WTC11 (cell line): ENCODE data around the gene SLC2A14. TPM values are rescaled to one million over a fixed set of nuclear protein-coding genes. Genes with fewer than 3 reads are reported as not detected.

Experiments
- ATAC-seq: fragments of 200-7000 bp; cut with Tn5 transposase; 2 replicates; pipeline ENCODE4 v1.10.0; 2021; ENCODE audit warnings: mild to moderate bottlenecking, moderate library complexity
- CTCF ChIA-PET: fragments of 300-600 bp; sonication (Branson Sonifier 250); formaldehyde crosslinking; loops from one replicate; lab custom pipeline; 2021; ENCODE audit warnings: antibody characterized with exemption; lab: Charles Lee
- POLR2A ChIA-PET: fragments of 350-600 bp; sonication (Branson Sonifier 250); formaldehyde crosslinking; loops from one replicate; lab custom pipeline; 2021; ENCODE audit warnings: antibody characterized with exemption; lab: Charles Lee
- DNase-seq: peaks from one replicate; pipeline ENCODE4 v3.0.0; 2021; ENCODE audit warnings: low spot score
- H3K27ac Mint-ChIP-seq: 2 replicates; pipeline ENCODE4 v1.8.0; 2021; ENCODE audit warnings: mixed read lengths
- H3K27me3 Mint-ChIP-seq: 2 replicates; pipeline ENCODE4 v1.8.0; 2021; ENCODE audit warnings: low read depth, mild to moderate bottlenecking, moderate library complexity, mixed read lengths
- H3K36me3 Mint-ChIP-seq: 2 replicates; pipeline ENCODE4 v1.8.0; 2021; ENCODE audit warnings: mixed read lengths
- H3K4me1 Mint-ChIP-seq: 2 replicates; pipeline ENCODE4 v1.8.0; 2022; ENCODE audit warnings: mixed read lengths
- H3K4me3 Mint-ChIP-seq: 2 replicates; pipeline ENCODE4 v1.8.0; 2021; ENCODE audit warnings: mild to moderate bottlenecking, moderate library complexity, mixed read lengths
- H3K9me3 Mint-ChIP-seq: 2 replicates; pipeline ENCODE4 v1.8.0; 2021; ENCODE audit warnings: mixed read lengths
- CREB1 ChIP-seq: sonication (generic); formaldehyde crosslinking; IDR thresholded peaks from 2 replicates; pipeline ENCODE4 v1.8.0; 2023; ENCODE audit warnings: mild to moderate bottlenecking, missing genetic modification reagents
- EMX1 ChIP-seq: fragments of 250-450 bp; sonication (Bioruptor Pico); IDR thresholded peaks from 2 replicates; pipeline ENCODE4 v1.8.0; 2021; ENCODE audit warnings: mild to moderate bottlenecking
- FOXP1 ChIP-seq: sonication (generic); formaldehyde crosslinking; IDR thresholded peaks from 2 replicates; pipeline ENCODE4 v1.8.0; 2022; ENCODE audit warnings: missing genetic modification reagents, mild to moderate bottlenecking, moderate library complexity, borderline replicate concordance
- GABPB1 ChIP-seq: sonication (generic); formaldehyde crosslinking; IDR thresholded peaks from 2 replicates; pipeline ENCODE4 v1.8.1; 2023; ENCODE audit warnings: mild to moderate bottlenecking, missing genetic modification reagents
- GTF2I ChIP-seq: fragments of 250-450 bp; sonication (Bioruptor Pico); conservative IDR thresholded peaks from 2 replicates; pipeline ENCODE4 v1.4.0; 2021; ENCODE audit warnings: mild to moderate bottlenecking
- NFE2L1 ChIP-seq: sonication (generic); formaldehyde crosslinking; IDR thresholded peaks from 2 replicates; pipeline ENCODE4 v1.8.1; 2023; ENCODE audit warnings: missing genetic modification reagents
- NR1H2 ChIP-seq: sonication (generic); formaldehyde crosslinking; IDR thresholded peaks from 2 replicates; pipeline ENCODE4 v1.9.0; 2021; ENCODE audit warnings: mild to moderate bottlenecking, moderate library complexity, missing genetic modification reagents
- PRRX2 ChIP-seq: fragments of 250-450 bp; sonication (Bioruptor Pico); IDR thresholded peaks from 2 replicates; pipeline ENCODE4 v1.8.0; 2021; ENCODE audit warnings: mild to moderate bottlenecking
- RELA ChIP-seq: sonication (generic); formaldehyde crosslinking; IDR thresholded peaks from 2 replicates; pipeline ENCODE4 v1.8.1; 2022; ENCODE audit warnings: missing genetic modification reagents, mild to moderate bottlenecking, borderline replicate concordance
- SMAD3 ChIP-seq: sonication (generic); formaldehyde crosslinking; IDR thresholded peaks from 2 replicates; pipeline ENCODE4 v1.8.0; 2022; ENCODE audit warnings: missing genetic modification reagents, mild to moderate bottlenecking, borderline replicate concordance
- SP1 ChIP-seq: sonication (generic); formaldehyde crosslinking; conservative IDR thresholded peaks from 2 replicates; pipeline ENCODE4 v1.8.1; 2022; ENCODE audit warnings: missing genetic modification reagents
- STAT6 ChIP-seq: sonication (generic); formaldehyde crosslinking; conservative IDR thresholded peaks from 2 replicates; pipeline ENCODE4 v1.8.1; 2023; ENCODE audit warnings: mild to moderate bottlenecking, low read depth, missing genetic modification reagents, moderate library complexity
- USF2 ChIP-seq: sonication (generic); formaldehyde crosslinking; IDR thresholded peaks from 2 replicates; pipeline ENCODE4 v1.8.1; 2023; ENCODE audit warnings: mild to moderate bottlenecking, missing genetic modification reagents, moderate library complexity
- ZBTB21 ChIP-seq: sonication (generic); formaldehyde crosslinking; IDR thresholded peaks from 2 replicates; pipeline ENCODE4 v1.8.1; 2023; ENCODE audit warnings: mild to moderate bottlenecking, missing genetic modification reagents, borderline replicate concordance
- ZMAT4 ChIP-seq: fragments of 250-450 bp; sonication (Bioruptor Pico); IDR thresholded peaks from 2 replicates; pipeline ENCODE4 v1.9.0; 2021; ENCODE audit warnings: mild to moderate bottlenecking
- ZNF138 ChIP-seq: sonication (generic); formaldehyde crosslinking; conservative IDR thresholded peaks from 2 replicates; pipeline ENCODE4 v1.8.1; 2022; ENCODE audit warnings: mild to moderate bottlenecking, moderate library complexity, missing genetic modification reagents
- ZNF219 ChIP-seq: sonication (generic); formaldehyde crosslinking; IDR thresholded peaks from 2 replicates; pipeline ENCODE4 v1.8.0; 2023; ENCODE audit warnings: missing genetic modification reagents, mild to moderate bottlenecking, borderline replicate concordance
- ZNF512 ChIP-seq: sonication (generic); formaldehyde crosslinking; IDR thresholded peaks from 2 replicates; pipeline ENCODE4 v1.8.1; 2022; ENCODE audit warnings: missing genetic modification reagents, borderline replicate concordance
- total RNA-seq: library from RNA; stranded (reverse); gene quantifications from 3 replicates; pipeline ENCODE4 v1.2.3, GENCODE V29; 2021
- TF ChIP-seq, protein P1 (sequence below): sonication (generic); formaldehyde crosslinking; IDR thresholded peaks from 2 replicates; pipeline ENCODE4 v1.8.0; 2023; ENCODE audit warnings: missing genetic modification reagents
- TF ChIP-seq, protein P2 (sequence below): fragments of 250-450 bp; sonication (Bioruptor Pico); IDR thresholded peaks from 2 replicates; pipeline ENCODE4 v1.9.0; 2021; ENCODE audit warnings: moderate library complexity, mild to moderate bottlenecking, inconsistent platforms, borderline replicate concordance

SLC2A14 gene
- total RNA-seq, 1 experiment from 2014 or later: 24.4 TPM

DNA sequence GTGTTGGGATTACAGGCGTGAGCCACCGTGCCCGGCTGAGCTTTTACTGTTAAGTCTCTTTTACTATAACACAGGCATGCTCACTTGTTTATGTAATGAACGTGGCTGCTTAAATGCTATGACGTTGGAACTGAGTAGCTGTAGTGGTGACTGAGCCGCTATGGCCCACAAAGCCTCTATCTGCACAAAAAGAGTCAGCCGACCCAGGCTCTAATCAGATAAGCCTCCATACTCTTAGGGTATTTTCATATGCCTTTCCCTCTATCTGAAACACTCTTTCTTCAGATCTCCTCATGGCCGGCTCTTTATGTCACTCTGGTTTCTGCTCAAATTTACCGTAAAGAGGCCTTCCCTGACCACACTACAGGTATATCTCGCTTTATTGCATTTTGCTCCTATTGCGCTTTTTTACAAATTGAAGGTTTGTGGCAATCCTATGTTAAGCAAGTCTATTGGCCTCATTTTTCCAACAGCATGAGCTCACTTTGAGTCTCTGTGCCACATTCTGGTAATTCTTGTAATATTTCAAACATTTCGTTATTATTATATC lies 8.0 kb downstream of the SLC2A14 start:
- Mint-ChIP-seq H3K36me3 (peaks cover 10% of the 10 kb centered on the region), H3K4me1 (peaks cover 38% of the 10 kb centered on the region), H3K4me3 (no peak overlapping the region), H3K27ac (no peak overlapping the region; the same call in 1 of the 2 replicates), H3K9me3 (peaks cover 12% of the 10 kb centered on the region), H3K27me3 (no peaks in the 10 kb centered on the region)
- ATAC-seq (no peak), DNase-seq (no peak)
- CTCF ChIA-PET: interaction anchor here (0.6 to 1.0 kb wide), 2 partner anchors 54 to 239 kb away, joined by 4 to 5 read pairs; no protein-coding TSS in a partner anchor
- POLR2A ChIA-PET: interaction anchor here (0.9 kb wide), 1 partner anchor 72 kb away, joined by 7 read pairs; no protein-coding TSS in a partner anchor
- no peak for TF ChIP-seq ZMAT4 (CRISPR knock-in tag)
- TF ChIP-seq STAT6 (CRISPR knock-in tag): no peak
- TF ChIP-seq USF2 (CRISPR knock-in tag): no peak
- TF ChIP-seq SMAD3 (CRISPR knock-in tag): no peak
- no peak for TF ChIP-seq RELA (CRISPR knock-in tag)
- TF ChIP-seq ZNF219 (CRISPR knock-in tag): no peak
- TF ChIP-seq EMX1 (CRISPR knock-in tag): no peak
- no peak for TF ChIP-seq FOXP1 (CRISPR knock-in tag)
- TF ChIP-seq, protein P1, sequence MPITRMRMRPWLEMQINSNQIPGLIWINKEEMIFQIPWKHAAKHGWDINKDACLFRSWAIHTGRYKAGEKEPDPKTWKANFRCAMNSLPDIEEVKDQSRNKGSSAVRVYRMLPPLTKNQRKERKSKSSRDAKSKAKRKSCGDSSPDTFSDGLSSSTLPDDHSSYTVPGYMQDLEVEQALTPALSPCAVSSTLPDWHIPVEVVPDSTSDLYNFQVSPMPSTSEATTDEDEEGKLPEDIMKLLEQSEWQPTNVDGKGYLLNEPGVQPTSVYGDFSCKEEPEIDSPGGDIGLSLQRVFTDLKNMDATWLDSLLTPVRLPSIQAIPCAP (CRISPR knock-in tag): no peak
- TF ChIP-seq SP1 (CRISPR knock-in tag): no peak
- no peak for TF ChIP-seq CREB1 (CRISPR knock-in tag)
- TF ChIP-seq, protein P2, sequence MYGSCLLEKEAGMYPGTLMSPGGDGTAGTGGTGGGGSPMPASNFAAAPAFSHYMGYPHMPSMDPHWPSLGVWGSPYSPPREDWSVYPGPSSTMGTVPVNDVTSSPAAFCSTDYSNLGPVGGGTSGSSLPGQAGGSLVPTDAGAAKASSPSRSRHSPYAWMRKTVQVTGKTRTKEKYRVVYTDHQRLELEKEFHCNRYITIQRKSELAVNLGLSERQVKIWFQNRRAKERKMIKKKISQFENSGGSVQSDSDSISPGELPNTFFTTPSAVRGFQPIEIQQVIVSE (CRISPR knock-in tag): no peak
- no peak for TF ChIP-seq ZNF138 (CRISPR knock-in tag)
- TF ChIP-seq NFE2L1: no peak
- no peak for TF ChIP-seq ZNF512 (CRISPR knock-in tag)
- no peak for TF ChIP-seq GABPB1 (CRISPR knock-in tag)
- TF ChIP-seq PRRX2 (CRISPR knock-in tag): no peak
- no peak for TF ChIP-seq GTF2I
- TF ChIP-seq NR1H2 (CRISPR knock-in tag): no peak
- TF ChIP-seq ZBTB21 (CRISPR knock-in tag): no peak
